GM12878 (cell line): Measurements from ENCODE around the gene USH1C. TPM values are rescaled to one million over a fixed set of nuclear protein-coding genes. Genes with fewer than 3 reads are reported as not detected.

Source experiments
- ATAC-seq: fragments of 200-7000 bp; cut with Tn5 transposase; 3 replicates; pipeline ENCODE4 v1.9.1; 2020; ENCODE audit warnings: mild to moderate bottlenecking, moderate library complexity
- BruUV-seq: library from RNA; stranded (reverse); fragments of 400-500 nt; replicated peaks from 2 replicates; lab custom pipeline; 2021; lab: Mats Ljungman, UMichigan
- CTCF ChIA-PET: fragments of 300-600 bp; sonication (Branson Sonifier 250); formaldehyde crosslinking; extraction: SDS; loops from one replicate; lab custom pipeline; 2021; ENCODE audit warnings: inconsistent platforms; lab: Yijun Ruan, JAX
- POLR2A ChIA-PET: fragments of 350-600 bp; formaldehyde crosslinking; extraction: SDS; loops from one replicate; lab custom pipeline; 2021; ENCODE audit warnings: inconsistent platforms; lab: Charles Lee
- RAD21 ChIA-PET: fragments of 300-600 bp; sonication (Branson Sonifier 250); formaldehyde crosslinking; loops from one replicate; lab custom pipeline; 2023; ENCODE audit warnings: antibody characterized with exemption; ENCODE audit not compliant: unreplicated experiment; lab: Charles Lee
- SMC1A ChIA-PET: fragments of 300-600 bp; sonication (Branson Sonifier 250); formaldehyde crosslinking; loops from one replicate; lab custom pipeline; 2023; ENCODE audit not compliant: unreplicated experiment, uncharacterized antibody; lab: Charles Lee
- DNase-seq: peaks from one replicate; pipeline ENCODE4 v3.0.0-alpha.2; 2011; ENCODE audit warnings: low read depth, low spot score
- FAIRE-seq: peaks from 3 replicates; lab custom pipeline; 2011; peaks lifted over from hg19 to GRCh38; lab: Jason Lieb, UNC
- H2AFZ ChIP-seq: 2 replicates; pipeline ENCODE4 v1.6.0; 2011; ENCODE audit warnings: low read depth, low read length, control low read depth; ENCODE audit not compliant: control insufficient read depth
- H3K27ac ChIP-seq: 2 replicates; pipeline ENCODE4 v1.5.1; 2011; ENCODE audit warnings: control low read depth; ENCODE audit not compliant: control insufficient read depth, insufficient read depth
- H3K27me3 ChIP-seq, 2 experiments: replicated peaks in 1 of 2; 2 replicates each; pipeline versions ENCODE4 v1.6.0 to v1.6.1; 2011; ENCODE audit warnings: low read length in 1 of 2; ENCODE audit not compliant: control insufficient read depth in 2 of 2, insufficient read depth in 2 of 2
- H3K36me3 ChIP-seq, 2 experiments: 2 replicates each; pipeline ENCODE4 v1.5.1; 2011; ENCODE audit warnings: low read length in 1 of 2; ENCODE audit not compliant: control insufficient read depth in 2 of 2, insufficient read depth in 2 of 2
- H3K4me1 ChIP-seq: 2 replicates; pipeline ENCODE4 v1.6.1; 2011; ENCODE audit warnings: mild to moderate bottlenecking, low read length, moderate library complexity, mixed read lengths; ENCODE audit not compliant: control insufficient read depth, insufficient read depth
- H3K4me2 ChIP-seq: 2 replicates; pipeline ENCODE4 v1.6.0; 2011; ENCODE audit warnings: control low read depth; ENCODE audit not compliant: control insufficient read depth, insufficient read depth
- H3K4me3 ChIP-seq: fragments of 200-600 bp; sonication (generic); 2 replicates; pipeline ENCODE4 v1.5.1; 2016
- H3K79me2 ChIP-seq: 2 replicates; pipeline ENCODE4 v1.6.0; 2011; ENCODE audit warnings: low read length; ENCODE audit not compliant: control insufficient read depth, insufficient read depth
- H3K9ac ChIP-seq: 2 replicates; pipeline ENCODE4 v1.8.0; 2011; ENCODE audit warnings: low read length, control low read depth, mixed read lengths; ENCODE audit not compliant: control insufficient read depth, insufficient read depth
- H3K9me3 ChIP-seq: replicated peaks from 3 replicates; pipeline ENCODE4 v1.5.1; 2011; ENCODE audit warnings: mild to moderate bottlenecking, low read length; ENCODE audit not compliant: control insufficient read depth, insufficient read depth
- H4K20me1 ChIP-seq: 2 replicates; pipeline ENCODE4 v1.6.0; 2011; ENCODE audit not compliant: control insufficient read depth, insufficient read depth
- NBN ChIP-seq: fragments of 450-650 bp; IDR thresholded peaks from 2 replicates; pipeline ENCODE4 v1.6.1; 2016
- WGBS: methylation state at CpG from one replicate; pipeline ENCODE4 v1.1.6; 2016; ENCODE audit warnings: low lambda C conversion rate; ENCODE audit not compliant: insufficient replicate concordance, insufficient coverage; ENCODE audit errors: missing lambda C conversion rate; 5-methylcytosine and 5-hydroxymethylcytosine counted together
- in situ Hi-C: fragments of 300-500 bp; cut with MboI; formaldehyde crosslinking; loops from 9 replicates; pipeline ENCODE4 v1.14.3; 2018; ENCODE audit warnings: mixed read lengths
- intact Hi-C: fragments of 100-400 bp; cut with micrococcal nuclease; formaldehyde crosslinking; loops from one replicate; pipeline ENCODE4 v1.14.2; 2022; ENCODE audit not compliant: unreplicated experiment
- polyA plus RNA-seq, 11 experiments: library from polyadenylated mRNA; depleted of rRNA in 4 of 11; unstranded in 6 of 11; stranded (reverse) in 5 of 11; fragments of >200 nt; fragmentation: Nextera tagmentation in 4 of 11; fragmentation: Illumina TruSeq in 1 of 11; extraction: Ambion mirVana in 4 of 11; extraction: Trizol in 1 of 11; gene quantifications; 1 replicate in 1 of 11; 2 replicates in 10 of 11; pipeline versions ENCODE4 v1.2.1 to v1.2.3, GENCODE V29; 2011 to 2016; ENCODE audit warnings: inconsistent platforms in 2 of 11, missing spikeins in 2 of 11, low read depth in 1 of 11
- total RNA-seq, 4 experiments: library from RNA; depleted of rRNA in 3 of 4; stranded (reverse); fragments of >200 nt in 3 of 4; fragmentation: Illumina TruSeq in 1 of 4; extraction: Trizol in 1 of 4; gene quantifications; 2 replicates each; pipeline versions ENCODE4 v1.2.1 to v1.2.3, GENCODE V29; 2013 to 2021
- TF ChIP-seq, protein P1 (sequence below), 3 experiments: IDR thresholded peaks in 2 of 3; conservative IDR thresholded peaks in 1 of 3; 2 replicates each; pipeline ENCODE4 v1.5.1; 2011; ENCODE audit warnings: low read depth in 3 of 3, low read length in 3 of 3, mild to moderate bottlenecking in 3 of 3, control low read depth in 2 of 3, moderate library complexity in 2 of 3, inconsistent platforms in 1 of 3, mixed read lengths in 1 of 3; ENCODE audit not compliant: control insufficient read depth in 2 of 3, insufficient read depth in 1 of 3; ENCODE audit errors: extremely low read depth in 1 of 3
- TF ChIP-seq, protein P2 (sequence below): fragments of 450-650 bp; IDR thresholded peaks from 2 replicates; pipeline ENCODE4 v1.6.1; 2017; ENCODE audit warnings: mild to moderate bottlenecking, moderate library complexity

The USH1C gene
- total and polyA plus RNA-seq, 10 of the 15 experiments (the other 5 are each of a cell fraction or from before 2014, with no cell fraction given): not detected

DNA sequence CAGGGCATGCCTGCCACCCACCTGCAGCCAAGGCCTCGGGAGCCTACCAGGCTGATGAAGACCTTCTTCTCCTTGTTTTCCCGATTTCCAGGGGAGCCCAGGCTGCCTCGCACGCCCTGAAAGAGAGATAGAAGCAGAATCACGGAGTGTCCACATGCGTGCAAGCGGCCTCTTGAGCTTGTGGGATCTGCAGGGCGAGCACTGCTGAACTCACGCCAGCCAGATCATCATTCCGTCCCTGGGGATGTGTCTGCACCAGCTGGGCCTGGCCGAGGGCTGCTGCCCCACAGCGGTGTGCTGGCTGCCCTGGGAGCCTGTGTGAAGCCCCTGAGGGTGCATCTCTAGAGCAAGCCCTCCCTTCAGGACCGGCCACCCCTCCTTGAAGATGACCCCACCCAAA, 17.9 kb downstream of the USH1C start (continued):
- TF ChIP-seq, protein P1, sequence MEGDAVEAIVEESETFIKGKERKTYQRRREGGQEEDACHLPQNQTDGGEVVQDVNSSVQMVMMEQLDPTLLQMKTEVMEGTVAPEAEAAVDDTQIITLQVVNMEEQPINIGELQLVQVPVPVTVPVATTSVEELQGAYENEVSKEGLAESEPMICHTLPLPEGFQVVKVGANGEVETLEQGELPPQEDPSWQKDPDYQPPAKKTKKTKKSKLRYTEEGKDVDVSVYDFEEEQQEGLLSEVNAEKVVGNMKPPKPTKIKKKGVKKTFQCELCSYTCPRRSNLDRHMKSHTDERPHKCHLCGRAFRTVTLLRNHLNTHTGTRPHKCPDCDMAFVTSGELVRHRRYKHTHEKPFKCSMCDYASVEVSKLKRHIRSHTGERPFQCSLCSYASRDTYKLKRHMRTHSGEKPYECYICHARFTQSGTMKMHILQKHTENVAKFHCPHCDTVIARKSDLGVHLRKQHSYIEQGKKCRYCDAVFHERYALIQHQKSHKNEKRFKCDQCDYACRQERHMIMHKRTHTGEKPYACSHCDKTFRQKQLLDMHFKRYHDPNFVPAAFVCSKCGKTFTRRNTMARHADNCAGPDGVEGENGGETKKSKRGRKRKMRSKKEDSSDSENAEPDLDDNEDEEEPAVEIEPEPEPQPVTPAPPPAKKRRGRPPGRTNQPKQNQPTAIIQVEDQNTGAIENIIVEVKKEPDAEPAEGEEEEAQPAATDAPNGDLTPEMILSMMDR (IDR thresholded peaks at IDR 0.05 in 2 of 3, conservative IDR thresholded peaks at IDR 0.05 in 1 of 3; ENCODE audit: control insufficient read depth in 2 of 3, extremely low read depth in 1 of 3, insufficient read depth in 1 of 3, low read depth in 3 of 3, low read length in 3 of 3): no peak
- TF ChIP-seq, protein P2, sequence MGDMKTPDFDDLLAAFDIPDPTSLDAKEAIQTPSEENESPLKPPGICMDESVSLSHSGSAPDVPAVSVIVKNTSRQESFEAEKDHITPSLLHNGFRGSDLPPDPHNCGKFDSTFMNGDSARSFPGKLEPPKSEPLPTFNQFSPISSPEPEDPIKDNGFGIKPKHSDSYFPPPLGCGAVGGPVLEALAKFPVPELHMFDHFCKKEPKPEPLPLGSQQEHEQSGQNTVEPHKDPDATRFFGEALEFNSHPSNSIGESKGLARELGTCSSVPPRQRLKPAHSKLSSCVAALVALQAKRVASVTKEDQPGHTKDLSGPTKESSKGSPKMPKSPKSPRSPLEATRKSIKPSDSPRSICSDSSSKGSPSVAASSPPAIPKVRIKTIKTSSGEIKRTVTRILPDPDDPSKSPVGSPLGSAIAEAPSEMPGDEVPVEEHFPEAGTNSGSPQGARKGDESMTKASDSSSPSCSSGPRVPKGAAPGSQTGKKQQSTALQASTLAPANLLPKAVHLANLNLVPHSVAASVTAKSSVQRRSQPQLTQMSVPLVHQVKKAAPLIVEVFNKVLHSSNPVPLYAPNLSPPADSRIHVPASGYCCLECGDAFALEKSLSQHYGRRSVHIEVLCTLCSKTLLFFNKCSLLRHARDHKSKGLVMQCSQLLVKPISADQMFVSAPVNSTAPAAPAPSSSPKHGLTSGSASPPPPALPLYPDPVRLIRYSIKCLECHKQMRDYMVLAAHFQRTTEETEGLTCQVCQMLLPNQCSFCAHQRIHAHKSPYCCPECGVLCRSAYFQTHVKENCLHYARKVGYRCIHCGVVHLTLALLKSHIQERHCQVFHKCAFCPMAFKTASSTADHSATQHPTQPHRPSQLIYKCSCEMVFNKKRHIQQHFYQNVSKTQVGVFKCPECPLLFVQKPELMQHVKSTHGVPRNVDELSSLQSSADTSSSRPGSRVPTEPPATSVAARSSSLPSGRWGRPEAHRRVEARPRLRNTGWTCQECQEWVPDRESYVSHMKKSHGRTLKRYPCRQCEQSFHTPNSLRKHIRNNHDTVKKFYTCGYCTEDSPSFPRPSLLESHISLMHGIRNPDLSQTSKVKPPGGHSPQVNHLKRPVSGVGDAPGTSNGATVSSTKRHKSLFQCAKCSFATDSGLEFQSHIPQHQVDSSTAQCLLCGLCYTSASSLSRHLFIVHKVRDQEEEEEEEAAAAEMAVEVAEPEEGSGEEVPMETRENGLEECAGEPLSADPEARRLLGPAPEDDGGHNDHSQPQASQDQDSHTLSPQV: no peak

DNA sequence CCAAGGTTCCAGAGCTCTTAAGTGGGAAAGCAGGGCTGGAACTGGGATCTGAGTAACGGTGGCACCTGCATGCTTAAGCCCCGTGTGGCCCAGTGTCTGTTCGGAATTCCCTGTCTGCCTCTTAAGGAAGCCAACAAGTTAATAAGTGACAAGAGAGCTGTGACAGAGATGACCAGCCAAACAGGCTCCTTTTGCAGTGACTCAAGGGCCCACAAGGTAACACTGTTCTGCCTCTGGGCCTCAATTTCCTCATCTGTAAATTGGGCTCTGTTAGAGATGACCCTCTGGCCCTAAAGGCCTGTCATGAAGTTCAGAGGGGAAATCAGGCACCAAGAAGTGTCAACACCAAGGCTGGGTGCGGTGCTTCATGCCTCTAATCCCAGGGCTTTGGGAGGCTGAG, 18.6 kb downstream of the USH1C start:
- no peaks in the 10 kb centered on the region for H3K9me3 ChIP-seq
- POLR2A ChIA-PET: interaction anchor here (0.9 kb wide), 1 partner anchor 475 kb away, joined by 3 read pairs; no protein-coding TSS in a partner anchor
- BruUV-seq: no TSS peak
- no peak for DNase-seq
- no peak for FAIRE-seq
- no peak overlapping the region for H2AFZ ChIP-seq
- CTCF ChIA-PET: interaction anchor here (0.6 to 1.9 kb wide), 3 partner anchors 8 to 296 kb away, joined by 3 to 5 read pairs (median 3); no protein-coding TSS in a partner anchor
- H4K20me1 ChIP-seq: peaks cover 4% of the 10 kb centered on the region; the same call in 1 of the 2 replicates
- H3K27me3 ChIP-seq: no peaks in the 10 kb centered on the region
- no peak overlapping the region for H3K27ac ChIP-seq
- no peak overlapping the region for H3K4me2 ChIP-seq
- RAD21 ChIA-PET: no interaction called here
- no peaks in the 10 kb centered on the region for H3K36me3 ChIP-seq
- intact Hi-C loops: no loop called here
- H3K4me3 ChIP-seq: no peak overlapping the region
- H3K9ac ChIP-seq: no peak overlapping the region
- no peak for ATAC-seq
- TF ChIP-seq NBN: no peak
- in situ Hi-C loops: no loop called here
- no peaks in the 10 kb centered on the region for H3K79me2 ChIP-seq
- WGBS: 7% methylated on average over 4 of the region's 4 CpGs
- H3K4me1 ChIP-seq: no peaks in the 10 kb centered on the region
- SMC1A ChIA-PET: interaction anchor here (1.3 kb wide), 1 partner anchor 9 kb away, joined by 3 read pairs; no protein-coding TSS in a partner anchor
